ENCODE results near the gene EPHA8. TPM values are rescaled to one million over a fixed set of nuclear protein-coding genes. Genes with fewer than 3 reads are reported as not detected.

EPHA8 gene
- total RNA-seq, 1 experiment from 2014 or later, result 3.8 TPM

DNA sequence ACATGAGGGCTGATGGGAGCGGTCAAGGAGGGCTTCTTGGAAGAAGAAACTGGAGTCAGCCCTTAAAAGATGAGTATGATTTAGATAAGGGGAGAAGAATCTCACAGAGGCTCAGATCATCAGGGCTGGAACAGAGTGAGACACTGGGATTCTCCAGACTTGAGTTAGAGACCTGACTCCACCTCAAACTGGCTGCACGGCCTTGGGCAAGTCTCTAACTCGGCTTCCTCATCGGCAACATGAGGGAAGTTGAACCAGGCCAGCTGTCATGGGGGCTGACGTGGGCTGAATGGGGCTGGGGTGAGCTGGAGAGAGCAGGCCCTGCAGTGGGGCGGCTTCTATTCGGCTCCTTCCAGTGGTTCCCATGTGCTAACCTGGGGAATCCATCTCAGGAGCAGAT, 82.6 kb downstream of the EPHA8 start:
- H3K4me3 Mint-ChIP-seq, result no peak overlapping the region
- H3K27me3 Mint-ChIP-seq (ENCODE audit: low read depth), result 0 out of 2 replicates have a peak, but pooled peaks cover 4% of the 10 kb centered on the region
- no peaks in the 10 kb centered on the region for H3K36me3 Mint-ChIP-seq
- ChIA-PET CTCF (interaction anchor here (1.0 to 1.3 kb wide), 3 partner anchors 103 to 118 kb away, joined by 3 to 4 read pairs (median 3); no protein-coding TSS in a partner anchor), POLR2A (no interaction called here)
- TF ChIP-seq NFYB (CRISPR knock-in tag; conservative IDR thresholded peaks at IDR 0.05; ENCODE audit: low read depth) (no peak), ZNF416 (CRISPR knock-in tag; IDR thresholded peaks at IDR 0.05) (no peak), CBFB (CRISPR knock-in tag; IDR thresholded peaks at IDR 0.05; ENCODE audit: low read depth) (no peak), ESRRA (CRISPR knock-in tag; IDR thresholded peaks at IDR 0.05; ENCODE audit: borderline replicate concordance) (no peak), PRRX2 (CRISPR knock-in tag; IDR thresholded peaks at IDR 0.05) (no peak), ZNF423 (CRISPR knock-in tag; IDR thresholded peaks at IDR 0.05) (no peak), ETV6 (CRISPR knock-in tag; IDR thresholded peaks at IDR 0.05) (no peak), SMAD3 (CRISPR knock-in tag; IDR thresholded peaks at IDR 0.05; ENCODE audit: borderline replicate concordance) (no peak), MYBL2 (CRISPR knock-in tag; IDR thresholded peaks at IDR 0.05) (no peak), FOXK1 (CRISPR knock-in tag; IDR thresholded peaks at IDR 0.05) (no peak), FOXP1 (CRISPR knock-in tag; IDR thresholded peaks at IDR 0.05; ENCODE audit: borderline replicate concordance) (no peak)
- TF ChIP-seq, protein P1, sequence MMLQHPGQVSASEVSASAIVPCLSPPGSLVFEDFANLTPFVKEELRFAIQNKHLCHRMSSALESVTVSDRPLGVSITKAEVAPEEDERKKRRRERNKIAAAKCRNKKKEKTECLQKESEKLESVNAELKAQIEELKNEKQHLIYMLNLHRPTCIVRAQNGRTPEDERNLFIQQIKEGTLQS (CRISPR knock-in tag; conservative IDR thresholded peaks at IDR 0.05), result no peak
- TF ChIP-seq, protein P2, sequence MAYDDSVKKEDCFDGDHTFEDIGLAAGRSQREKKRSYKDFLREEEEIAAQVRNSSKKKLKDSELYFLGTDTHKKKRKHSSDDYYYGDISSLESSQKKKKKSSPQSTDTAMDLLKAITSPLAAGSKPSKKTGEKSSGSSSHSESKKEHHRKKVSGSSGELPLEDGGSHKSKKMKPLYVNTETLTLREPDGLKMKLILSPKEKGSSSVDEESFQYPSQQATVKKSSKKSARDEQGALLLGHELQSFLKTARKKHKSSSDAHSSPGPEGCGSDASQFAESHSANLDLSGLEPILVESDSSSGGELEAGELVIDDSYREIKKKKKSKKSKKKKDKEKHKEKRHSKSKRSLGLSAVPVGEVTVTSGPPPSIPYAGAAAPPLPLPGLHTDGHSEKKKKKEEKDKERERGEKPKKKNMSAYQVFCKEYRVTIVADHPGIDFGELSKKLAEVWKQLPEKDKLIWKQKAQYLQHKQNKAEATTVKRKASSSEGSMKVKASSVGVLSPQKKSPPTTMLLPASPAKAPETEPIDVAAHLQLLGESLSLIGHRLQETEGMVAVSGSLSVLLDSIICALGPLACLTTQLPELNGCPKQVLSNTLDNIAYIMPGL (CRISPR knock-in tag; IDR thresholded peaks at IDR 0.05), result no peak
- H3K9me3 Mint-ChIP-seq, result no peaks in the 10 kb centered on the region
- no peak for DNase-seq (ENCODE audit: low spot score)
- H3K27ac Mint-ChIP-seq, result no peak overlapping the region
- H3K4me1 Mint-ChIP-seq, result no peaks in the 10 kb centered on the region
- ATAC-seq, result no peak

DNA sequence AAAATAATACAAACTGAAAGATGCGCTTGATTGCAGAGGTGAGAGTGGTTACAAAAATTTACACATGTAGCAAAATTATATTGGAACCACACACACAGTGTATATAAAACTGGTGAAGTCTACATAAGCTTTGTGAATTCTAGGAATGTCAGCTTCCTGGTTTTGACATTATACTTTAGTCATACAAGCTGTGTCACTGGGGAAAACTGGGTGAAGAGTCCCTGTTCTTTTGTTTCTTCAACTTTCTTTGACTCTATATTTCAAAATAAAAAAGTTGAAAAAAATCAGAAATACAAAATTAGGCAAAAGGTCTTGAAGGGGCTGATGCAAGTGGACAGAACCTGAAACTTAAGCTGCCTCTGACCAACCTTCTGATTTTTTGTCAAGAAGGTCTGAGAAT, 83.1 kb downstream of the EPHA8 start:
- CTCF ChIA-PET, result interaction anchor here (1.0 to 1.3 kb wide), 2 partner anchors 104 to 119 kb away, joined by 3 to 4 read pairs; no protein-coding TSS in a partner anchor
- H3K27me3 Mint-ChIP-seq (ENCODE audit: low read depth), result 0 out of 2 replicates have a peak, but pooled peaks cover 4% of the 10 kb centered on the region
- POLR2A ChIA-PET, result no interaction called here
- TF ChIP-seq TEAD1 (CRISPR knock-in tag; IDR thresholded peaks at IDR 0.05) (no peak), IRF2 (CRISPR knock-in tag; IDR thresholded peaks at IDR 0.05; ENCODE audit: borderline replicate concordance, low read depth) (no peak), ZNF671 (CRISPR knock-in tag; IDR thresholded peaks at IDR 0.05) (no peak), OVOL2 (CRISPR knock-in tag; IDR thresholded peaks at IDR 0.05; ENCODE audit: borderline replicate concordance) (no peak), NFE2L1 (CRISPR knock-in tag; IDR thresholded peaks at IDR 0.05) (no peak), ZNF121 (CRISPR knock-in tag; IDR thresholded peaks at IDR 0.05) (no peak), HMGA2 (CRISPR knock-in tag; IDR thresholded peaks at IDR 0.05) (no peak), ZNF219 (CRISPR knock-in tag; IDR thresholded peaks at IDR 0.05; ENCODE audit: borderline replicate concordance) (no peak), MYBL2 (CRISPR knock-in tag; IDR thresholded peaks at IDR 0.05) (no peak)
- TF ChIP-seq, protein P3, sequence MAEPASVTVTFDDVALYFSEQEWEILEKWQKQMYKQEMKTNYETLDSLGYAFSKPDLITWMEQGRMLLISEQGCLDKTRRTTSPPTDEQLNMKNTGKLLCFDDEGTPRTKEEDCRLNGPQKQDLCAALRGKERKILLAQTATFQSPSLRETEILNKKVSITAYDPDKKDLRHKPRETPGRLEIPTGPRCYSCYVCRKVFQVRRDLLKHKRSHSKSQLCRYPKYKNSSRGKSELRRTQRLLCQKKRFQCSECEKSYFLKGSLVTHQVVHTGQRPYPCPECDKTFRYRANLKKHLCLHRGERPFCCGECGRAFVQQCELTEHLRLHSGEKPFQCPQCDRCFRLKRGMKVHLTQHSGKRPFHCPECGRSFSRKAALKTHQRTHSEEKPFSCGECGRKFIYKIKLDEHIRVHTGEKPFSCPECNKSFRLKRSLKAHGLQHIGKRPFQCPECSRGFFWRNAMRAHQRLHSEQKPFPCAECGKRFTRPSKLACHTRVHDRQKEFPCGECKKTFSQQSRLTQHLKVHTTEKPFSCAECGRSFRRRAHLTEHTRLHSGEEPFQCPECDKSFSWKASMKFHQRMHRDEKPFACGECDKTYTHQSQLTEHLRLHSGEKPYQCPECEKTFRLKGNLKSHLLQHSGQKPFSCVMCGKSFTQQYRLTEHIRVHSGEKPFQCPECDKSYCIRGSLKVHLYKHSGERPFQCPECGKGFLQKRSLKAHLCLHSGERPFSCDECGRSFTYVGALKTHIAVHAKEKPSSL (CRISPR knock-in tag; conservative IDR thresholded peaks at IDR 0.05), result no peak
- TF ChIP-seq, protein P4, sequence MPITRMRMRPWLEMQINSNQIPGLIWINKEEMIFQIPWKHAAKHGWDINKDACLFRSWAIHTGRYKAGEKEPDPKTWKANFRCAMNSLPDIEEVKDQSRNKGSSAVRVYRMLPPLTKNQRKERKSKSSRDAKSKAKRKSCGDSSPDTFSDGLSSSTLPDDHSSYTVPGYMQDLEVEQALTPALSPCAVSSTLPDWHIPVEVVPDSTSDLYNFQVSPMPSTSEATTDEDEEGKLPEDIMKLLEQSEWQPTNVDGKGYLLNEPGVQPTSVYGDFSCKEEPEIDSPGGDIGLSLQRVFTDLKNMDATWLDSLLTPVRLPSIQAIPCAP (CRISPR knock-in tag; IDR thresholded peaks at IDR 0.05), result no peak
- TF ChIP-seq, protein P5, sequence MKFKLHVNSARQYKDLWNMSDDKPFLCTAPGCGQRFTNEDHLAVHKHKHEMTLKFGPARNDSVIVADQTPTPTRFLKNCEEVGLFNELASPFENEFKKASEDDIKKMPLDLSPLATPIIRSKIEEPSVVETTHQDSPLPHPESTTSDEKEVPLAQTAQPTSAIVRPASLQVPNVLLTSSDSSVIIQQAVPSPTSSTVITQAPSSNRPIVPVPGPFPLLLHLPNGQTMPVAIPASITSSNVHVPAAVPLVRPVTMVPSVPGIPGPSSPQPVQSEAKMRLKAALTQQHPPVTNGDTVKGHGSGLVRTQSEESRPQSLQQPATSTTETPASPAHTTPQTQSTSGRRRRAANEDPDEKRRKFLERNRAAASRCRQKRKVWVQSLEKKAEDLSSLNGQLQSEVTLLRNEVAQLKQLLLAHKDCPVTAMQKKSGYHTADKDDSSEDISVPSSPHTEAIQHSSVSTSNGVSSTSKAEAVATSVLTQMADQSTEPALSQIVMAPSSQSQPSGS (CRISPR knock-in tag; IDR thresholded peaks at IDR 0.05; ENCODE audit: borderline replicate concordance, low read depth), result no peak
- TF ChIP-seq, protein P6, sequence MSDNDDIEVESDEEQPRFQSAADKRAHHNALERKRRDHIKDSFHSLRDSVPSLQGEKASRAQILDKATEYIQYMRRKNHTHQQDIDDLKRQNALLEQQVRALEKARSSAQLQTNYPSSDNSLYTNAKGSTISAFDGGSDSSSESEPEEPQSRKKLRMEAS (CRISPR knock-in tag; IDR thresholded peaks at IDR 0.05), result no peak
- TF ChIP-seq, protein P7, sequence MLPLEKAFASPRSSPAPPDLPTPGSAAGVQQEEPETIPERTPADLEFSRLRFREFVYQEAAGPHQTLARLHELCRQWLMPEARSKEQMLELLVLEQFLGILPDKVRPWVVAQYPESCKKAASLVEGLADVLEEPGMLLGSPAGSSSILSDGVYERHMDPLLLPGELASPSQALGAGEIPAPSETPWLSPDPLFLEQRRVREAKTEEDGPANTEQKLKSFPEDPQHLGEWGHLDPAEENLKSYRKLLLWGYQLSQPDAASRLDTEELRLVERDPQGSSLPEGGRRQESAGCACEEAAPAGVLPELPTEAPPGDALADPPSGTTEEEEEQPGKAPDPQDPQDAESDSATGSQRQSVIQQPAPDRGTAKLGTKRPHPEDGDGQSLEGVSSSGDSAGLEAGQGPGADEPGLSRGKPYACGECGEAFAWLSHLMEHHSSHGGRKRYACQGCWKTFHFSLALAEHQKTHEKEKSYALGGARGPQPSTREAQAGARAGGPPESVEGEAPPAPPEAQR (CRISPR knock-in tag; IDR thresholded peaks at IDR 0.05), result no peak

More for the DNA sequence above, 83.1 kb downstream of the EPHA8 start:
- Mint-ChIP-seq H3K9me3 (no peaks in the 10 kb centered on the region), H3K36me3 (no peaks in the 10 kb centered on the region), H3K4me1 (no peaks in the 10 kb centered on the region), H3K4me3 (no peak overlapping the region), H3K27ac (no peak overlapping the region)
- ATAC-seq (no peak), DNase-seq (ENCODE audit: low spot score) (no peak)
